ENCODE measurements around the gene PKD1L1. TPM values are rescaled to one million over a fixed set of nuclear protein-coding genes. Genes with fewer than 3 reads are reported as not detected.
A peak's percentile ranks its signal among the peaks of the same experiment; 100 is the strongest.

Gene PKD1L1
- total RNA-seq, 6 experiments from 2014 or later, result 0.13 to 1.4 (median 0.51) TPM; not detected in 1

DNA sequence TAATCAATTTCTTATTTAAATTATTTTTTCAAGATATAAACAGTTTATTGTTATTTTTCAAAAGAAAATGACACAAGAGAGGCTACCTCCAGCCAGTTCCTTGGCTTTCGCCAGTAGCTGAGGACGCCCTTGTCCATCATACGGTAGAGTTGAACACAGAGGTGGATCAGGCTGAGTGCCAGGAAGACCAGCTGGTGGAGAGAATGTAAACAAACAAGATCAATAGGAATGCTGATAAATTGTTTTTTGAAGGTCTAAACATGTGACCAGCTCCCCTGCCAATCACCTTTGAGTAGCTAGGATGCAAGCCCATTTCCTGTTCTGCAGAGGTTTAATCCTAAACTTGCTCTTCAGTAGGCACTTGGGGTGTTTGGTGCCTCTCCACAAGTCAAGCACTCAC lies 138.9 kb downstream of the PKD1L1 start:
- Histone ChIP-seq H3K27ac (no peak overlapping the region), H3K4me3 (no peak overlapping the region), H3K36me3 (no peaks in the 10 kb centered on the region), H3K9me3 (no peaks in the 10 kb centered on the region), H3K27me3 (no peaks in the 10 kb centered on the region), H3K4me1 (peaks cover 0 to 7% (median 0%) of the 10 kb centered on the region in 4 donors)
- intact Hi-C loops (cut with DNase I), result no loop called here
- ATAC-seq (no peak), DNase-seq (no peak)
- 77% methylated on average over 3 of the region's 3 CpGs for WGBS (ENCODE audit: insufficient coverage, low coverage, low lambda C conversion rate, missing lambda C conversion rate)
- no peak for TF ChIP-seq POLR2A (IDR thresholded peaks at IDR 0.05)
- TF ChIP-seq, protein P1, sequence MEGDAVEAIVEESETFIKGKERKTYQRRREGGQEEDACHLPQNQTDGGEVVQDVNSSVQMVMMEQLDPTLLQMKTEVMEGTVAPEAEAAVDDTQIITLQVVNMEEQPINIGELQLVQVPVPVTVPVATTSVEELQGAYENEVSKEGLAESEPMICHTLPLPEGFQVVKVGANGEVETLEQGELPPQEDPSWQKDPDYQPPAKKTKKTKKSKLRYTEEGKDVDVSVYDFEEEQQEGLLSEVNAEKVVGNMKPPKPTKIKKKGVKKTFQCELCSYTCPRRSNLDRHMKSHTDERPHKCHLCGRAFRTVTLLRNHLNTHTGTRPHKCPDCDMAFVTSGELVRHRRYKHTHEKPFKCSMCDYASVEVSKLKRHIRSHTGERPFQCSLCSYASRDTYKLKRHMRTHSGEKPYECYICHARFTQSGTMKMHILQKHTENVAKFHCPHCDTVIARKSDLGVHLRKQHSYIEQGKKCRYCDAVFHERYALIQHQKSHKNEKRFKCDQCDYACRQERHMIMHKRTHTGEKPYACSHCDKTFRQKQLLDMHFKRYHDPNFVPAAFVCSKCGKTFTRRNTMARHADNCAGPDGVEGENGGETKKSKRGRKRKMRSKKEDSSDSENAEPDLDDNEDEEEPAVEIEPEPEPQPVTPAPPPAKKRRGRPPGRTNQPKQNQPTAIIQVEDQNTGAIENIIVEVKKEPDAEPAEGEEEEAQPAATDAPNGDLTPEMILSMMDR (IDR thresholded peaks at IDR 0.05), result no peak

DNA sequence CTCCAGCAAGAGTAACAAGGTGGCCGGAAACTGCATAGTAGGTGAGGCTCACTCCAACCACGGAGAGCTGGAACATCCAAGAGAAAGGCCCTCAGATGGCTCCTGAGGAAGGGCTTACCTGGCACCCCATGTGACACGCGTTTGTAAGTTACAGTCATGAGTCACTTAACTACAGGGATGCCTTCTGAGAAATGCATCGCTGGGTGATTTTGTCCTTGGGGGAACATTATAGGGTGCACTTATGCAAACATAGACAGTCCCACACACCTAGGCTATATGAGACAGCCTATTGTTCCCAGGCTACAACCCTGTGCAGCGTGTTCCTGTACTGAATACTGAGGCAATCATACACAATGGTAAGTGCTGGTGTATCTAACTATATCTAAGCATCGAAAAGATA lies 139.9 kb downstream of the PKD1L1 start:
- Histone ChIP-seq H3K27me3 (no peaks in the 10 kb centered on the region), H3K27ac (no peak overlapping the region)
- no peak for ATAC-seq

DNA sequence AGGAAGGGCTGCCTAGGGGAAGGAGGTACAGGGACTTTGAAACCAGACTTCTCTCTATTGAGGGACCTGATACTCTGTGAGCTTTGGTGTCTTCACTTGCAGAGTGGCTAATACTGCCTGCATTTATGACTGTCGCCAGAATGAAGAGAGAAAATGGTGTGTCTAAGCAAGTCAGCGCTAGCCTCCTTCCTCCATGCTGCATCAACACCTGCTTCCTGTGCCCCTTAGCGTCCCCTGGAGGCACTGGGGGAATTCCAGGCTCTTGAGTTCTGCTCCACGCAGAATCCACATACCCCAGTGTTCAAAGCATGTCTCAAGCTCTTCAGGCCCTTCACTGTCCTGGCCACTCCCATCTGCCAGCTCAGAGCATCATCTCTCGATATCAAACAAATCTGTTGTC lies 140.5 kb downstream of the PKD1L1 start:
- Histone ChIP-seq H3K27ac (no peak overlapping the region), H3K36me3 (no peaks in the 10 kb centered on the region), H3K9me3 (no peaks in the 10 kb centered on the region), H3K4me3 (no peak overlapping the region), H3K27me3 (no peaks in the 10 kb centered on the region), H3K4me1 (peaks cover 0 to 14% (median 0%) of the 10 kb centered on the region in 4 donors)
- ATAC-seq, result no peak
- DNase-seq, result no peak
- intact Hi-C loops (cut with DNase I), result no loop called here
- TF ChIP-seq POLR2A (IDR thresholded peaks at IDR 0.05), result no peak
- TF ChIP-seq, protein P1 (IDR thresholded peaks at IDR 0.05), result no peak
- WGBS (ENCODE audit: insufficient coverage, low coverage, low lambda C conversion rate, missing lambda C conversion rate), result 65% methylated on average over 3 of the region's 5 CpGs

More for the DNA sequence above, 139.9 kb downstream of the PKD1L1 start:
- WGBS (ENCODE audit: insufficient coverage, low coverage, low lambda C conversion rate, missing lambda C conversion rate), result 89% methylated on average over 6 of the region's 7 CpGs
- Histone ChIP-seq H3K4me3 (no peak overlapping the region), H3K9me3 (no peaks in the 10 kb centered on the region), H3K4me1 (peaks cover 0 to 14% (median 0%) of the 10 kb centered on the region in 4 donors), H3K36me3 (no peaks in the 10 kb centered on the region)
- intact Hi-C loops (cut with DNase I), result no loop called here
- no peak for DNase-seq
- no peak for TF ChIP-seq POLR2A (IDR thresholded peaks at IDR 0.05)
- TF ChIP-seq, protein P1 (IDR thresholded peaks at IDR 0.05), result no peak

DNA sequence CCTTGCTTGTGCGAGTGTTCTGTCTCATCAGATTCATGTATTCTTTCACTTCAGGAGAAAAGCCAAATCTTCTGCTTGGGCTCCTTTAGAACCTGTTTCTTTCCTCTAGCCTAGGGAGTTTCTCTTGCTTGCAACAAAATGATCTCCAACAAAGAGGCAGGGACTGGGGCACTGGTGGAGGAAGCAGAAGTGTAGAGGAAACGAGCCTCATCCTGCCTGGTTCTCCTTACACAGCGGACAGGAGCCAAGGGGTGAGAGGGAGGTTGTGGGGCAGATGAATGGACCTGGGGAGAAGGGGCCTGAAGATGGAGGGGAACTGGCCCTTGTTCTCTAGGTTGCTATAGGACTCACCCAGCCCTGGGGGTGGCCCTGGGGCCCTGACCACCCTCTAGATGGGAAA lies 141.1 kb downstream of the PKD1L1 start:
- DNase-seq (no peak), ATAC-seq (peak; percentile 50 to 62 (median 58))
- Histone ChIP-seq H3K4me3 (peak overlapping the region in 1 of 3 donors; percentile 14), H3K27me3 (no peaks in the 10 kb centered on the region), H3K27ac (no peak overlapping the region), H3K9me3 (no peaks in the 10 kb centered on the region), H3K4me1 (peaks cover 0 to 14% (median 0%) of the 10 kb centered on the region in 4 donors), H3K36me3 (no peaks in the 10 kb centered on the region)
- TF ChIP-seq, protein P1 (IDR thresholded peaks at IDR 0.05), result no peak
- no peak for TF ChIP-seq POLR2A (IDR thresholded peaks at IDR 0.05)
- 53% methylated on average over 3 of the region's 3 CpGs for WGBS (ENCODE audit: insufficient coverage, low coverage, low lambda C conversion rate, missing lambda C conversion rate)
- intact Hi-C loops (cut with DNase I), result no loop called here

DNA sequence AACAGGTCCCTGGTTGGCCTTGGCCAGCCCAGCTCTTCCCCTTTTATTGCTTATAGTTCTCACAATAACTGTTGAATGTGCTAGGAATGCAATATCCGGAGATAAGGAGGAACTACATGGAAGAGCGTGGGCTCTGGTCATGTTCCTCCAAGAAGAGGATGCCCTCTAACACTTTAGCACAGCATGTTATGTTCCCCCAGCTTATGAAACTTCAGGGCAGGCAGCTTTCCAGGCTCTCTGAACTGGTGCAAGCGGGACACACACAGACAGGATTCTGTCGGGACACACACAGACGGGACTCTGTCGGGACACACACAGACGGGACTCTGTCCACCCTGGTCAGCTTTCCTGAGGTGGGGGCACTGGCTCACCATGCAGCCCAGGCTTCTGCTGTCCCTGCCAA lies 141.6 kb downstream of the PKD1L1 start:
- Histone ChIP-seq H3K4me1 (peaks cover 0 to 14% (median 0%) of the 10 kb centered on the region in 4 donors), H3K27ac (no peak overlapping the region), H3K4me3 (peak overlapping the region in 1 of 3 donors; percentile 14), H3K27me3 (no peaks in the 10 kb centered on the region), H3K9me3 (no peaks in the 10 kb centered on the region), H3K36me3 (no peaks in the 10 kb centered on the region)
- 33% methylated on average over 1 of the region's 7 CpGs for WGBS (ENCODE audit: insufficient coverage, low coverage, low lambda C conversion rate, missing lambda C conversion rate)
- DNase-seq, result peak in 1 of 3 donors; percentile 62
- ATAC-seq, result peak; percentile 66 to 78 (median 72)
- TF ChIP-seq, protein P1 (IDR thresholded peaks at IDR 0.05), result no peak
- no peak for TF ChIP-seq POLR2A (IDR thresholded peaks at IDR 0.05)
- intact Hi-C loops (cut with DNase I), result no loop called here

All from right lobe of liver (tissue), 6 donors.